Small intestine (tissue), 7 donors: Measurements from ENCODE around the gene ARHGEF4. TPM values are rescaled to one million over a fixed set of nuclear protein-coding genes. Genes with fewer than 3 reads are reported as not detected.

ENCODE experiments used
- DNase-seq, 2 donors: peaks; one replicate each; pipeline versions ENCODE4 v3.0.0 to v3.0.0-alpha.2; 2013
- FAIRE-seq: peaks from 2 replicates; lab custom pipeline; 2012; peaks lifted over from hg19 to GRCh38; lab: Jason Lieb, UNC
- H3K27ac ChIP-seq, 3 donors: one replicate each; pipeline ENCODE4 v1.5.1; 2013; ENCODE audit warnings: low read length in 2 of 3, mild to moderate bottlenecking in 2 of 3, control low read depth in 1 of 3, inconsistent platforms in 1 of 3, low read depth in 1 of 3, moderate library complexity in 1 of 3
- H3K27me3 ChIP-seq, 3 donors: one replicate each; pipeline ENCODE4 v1.6.1; 2013; ENCODE audit warnings: low read length in 3 of 3, inconsistent platforms in 1 of 3; ENCODE audit not compliant: control insufficient read depth in 3 of 3, insufficient read depth in 3 of 3
- H3K36me3 ChIP-seq, 3 donors: one replicate each; pipeline ENCODE4 v1.6.1; 2013; ENCODE audit warnings: low read length in 3 of 3, inconsistent platforms in 1 of 3, low read depth in 1 of 3, mild to moderate bottlenecking in 1 of 3, moderate library complexity in 1 of 3; ENCODE audit not compliant: control insufficient read depth in 3 of 3, insufficient read depth in 2 of 3
- H3K4me1 ChIP-seq, 3 donors: one replicate each; pipeline ENCODE4 v1.6.1; 2013; ENCODE audit warnings: low read length in 2 of 3, inconsistent platforms in 1 of 3, low read depth in 1 of 3, mild to moderate bottlenecking in 1 of 3, moderate library complexity in 1 of 3; ENCODE audit not compliant: control insufficient read depth in 3 of 3, insufficient read depth in 2 of 3
- H3K4me3 ChIP-seq, 3 donors: one replicate each; pipeline ENCODE4 v1.5.1; 2013; ENCODE audit warnings: low read length in 3 of 3, control low read depth in 1 of 3, inconsistent platforms in 1 of 3, low read depth in 1 of 3, mild to moderate bottlenecking in 1 of 3, moderate library complexity in 1 of 3
- H3K9me3 ChIP-seq, 2 donors: one replicate each; pipeline ENCODE4 v1.6.1; 2013; ENCODE audit warnings: low read depth in 1 of 2, low read length in 1 of 2; ENCODE audit not compliant: control insufficient read depth in 2 of 2, insufficient read depth in 1 of 2
- WGBS, 3 donors: extraction: QIAGEN DNeasy Blood & Tissue Kit; methylation state at CpG; one replicate each; pipeline ENCODE4 v1.1.7; 2013; 5-methylcytosine and 5-hydroxymethylcytosine counted together
- polyA plus RNA-seq, 4 donors: library from polyadenylated mRNA; stranded (reverse) in 3 of 4; unstranded in 1 of 4; fragments of 200-250 nt in 3 of 4; fragments of 120-200 nt in 1 of 4; gene quantifications; one replicate each; pipeline versions ENCODE4 v1.2.1 to v1.2.3, GENCODE V29; 2013
- donor health status: healthy with polysubstance abuse.
- donor health status: control.
- donor health status: control.
- donor health status: Bipolar disorder and iron deficiency.
- donor health status: healthy.

Gene ARHGEF4
- polyA plus RNA-seq, 4 donors = 0.22 to 2.8 (median 0.83) TPM; not detected in 1

DNA sequence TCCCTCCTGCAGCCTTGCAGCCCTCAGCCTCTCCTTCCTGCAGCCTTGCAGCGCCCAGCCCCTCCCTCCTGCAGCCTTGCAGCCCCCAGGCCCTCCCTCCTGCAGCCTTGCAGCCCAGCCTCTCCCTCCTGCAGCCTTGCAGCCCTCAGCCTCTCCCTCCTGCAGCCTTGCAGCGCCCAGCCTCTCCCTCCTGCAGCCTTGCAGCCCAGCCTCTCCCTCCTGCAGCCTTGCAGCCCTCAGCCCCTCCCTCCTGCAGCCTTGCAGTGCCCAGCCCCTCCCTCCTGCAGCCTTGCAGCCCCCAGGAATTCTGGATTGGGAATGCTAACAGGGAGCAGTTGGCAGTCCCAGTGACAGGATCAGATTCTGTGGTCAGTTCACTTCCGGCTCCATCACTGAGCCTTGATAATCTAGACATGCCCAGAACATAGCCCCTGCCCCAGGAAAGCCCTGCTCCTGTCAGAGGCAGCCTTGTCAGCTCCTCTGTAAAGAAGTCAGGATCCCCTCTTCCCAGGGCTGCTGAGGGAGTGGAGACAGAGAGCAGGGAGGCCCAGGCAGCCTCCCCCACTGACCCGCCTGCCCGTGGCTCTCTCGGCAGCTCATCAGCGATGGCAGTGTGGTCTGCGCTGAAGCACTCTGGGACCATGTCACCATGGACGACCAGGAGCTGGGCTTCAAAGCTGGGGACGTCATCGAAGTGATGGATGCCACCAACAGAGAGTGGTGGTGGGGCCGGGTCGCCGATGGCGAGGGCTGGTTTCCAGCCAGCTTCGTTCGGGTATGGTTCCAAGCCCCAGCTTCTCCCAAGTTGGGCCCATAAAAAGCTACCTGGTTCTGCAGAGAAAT, 201.8 kb downstream of the ARHGEF4 start:
- Histone ChIP-seq H3K27me3 (peaks cover 15 to 66% (median 19%) of the 10 kb centered on the region in 3 donors), H3K9me3 (no peaks in the 10 kb centered on the region), H3K36me3 (peaks cover 0 to 9% (median 0%) of the 10 kb centered on the region in 3 donors), H3K4me1 (no peaks in the 10 kb centered on the region), H3K4me3 (no peak overlapping the region), H3K27ac (no peak overlapping the region)
- DNase-seq = no peak
- 87 to 90% (median 90%) methylated on average over 17 of the region's 17 CpGs for WGBS, 3 donors
- no peak for FAIRE-seq

DNA sequence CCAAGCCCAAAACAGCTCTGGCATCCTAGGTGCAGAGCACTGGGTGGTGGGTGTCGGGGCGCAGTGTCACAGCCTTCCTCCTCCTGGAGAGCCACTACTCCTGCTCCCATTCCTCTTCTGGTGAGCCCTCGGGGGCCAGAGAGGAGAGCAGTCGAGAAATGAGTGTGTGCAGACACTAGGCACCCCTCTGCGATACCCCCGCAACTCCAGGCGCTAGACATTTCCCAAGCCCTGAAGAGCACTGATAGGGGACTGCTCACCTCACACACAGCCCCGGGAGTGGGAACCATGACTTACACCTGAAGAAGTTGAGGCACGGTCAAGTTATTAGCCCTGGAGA, 202.4 kb downstream of the ARHGEF4 start:
- Histone ChIP-seq H3K4me1 (no peaks in the 10 kb centered on the region), H3K4me3 (no peak overlapping the region), H3K27ac (no peak overlapping the region), H3K9me3 (no peaks in the 10 kb centered on the region), H3K36me3 (peaks cover 0 to 9% (median 0%) of the 10 kb centered on the region in 3 donors), H3K27me3 (peaks cover 15 to 60% (median 18%) of the 10 kb centered on the region in 3 donors)
- FAIRE-seq (no peak), DNase-seq (no peak)
- WGBS, 3 donors = 86 to 95% (median 94%) methylated on average over 9 of the region's 9 CpGs

DNA sequence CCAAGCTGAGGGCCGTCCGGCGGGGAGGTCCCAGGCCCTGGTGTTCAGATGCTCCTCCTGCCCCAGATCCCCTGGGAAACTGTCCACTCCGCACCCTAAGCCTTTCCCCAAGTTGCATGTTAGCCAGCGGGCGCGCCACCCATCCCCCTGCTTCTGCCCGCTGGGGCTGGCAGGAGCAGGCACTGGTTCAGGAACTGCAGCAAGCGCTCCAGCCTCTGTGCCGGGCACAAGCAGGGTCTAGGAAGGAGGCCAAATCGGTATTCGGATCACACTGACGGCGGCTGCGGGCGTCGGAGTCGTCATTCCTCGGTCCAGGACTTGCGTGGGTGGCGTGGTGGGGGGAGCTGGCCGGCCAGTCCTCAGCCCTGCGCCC, 202.8 kb downstream of the ARHGEF4 start:
- no peaks in the 10 kb centered on the region for H3K9me3 ChIP-seq
- no peak for FAIRE-seq

DNA sequence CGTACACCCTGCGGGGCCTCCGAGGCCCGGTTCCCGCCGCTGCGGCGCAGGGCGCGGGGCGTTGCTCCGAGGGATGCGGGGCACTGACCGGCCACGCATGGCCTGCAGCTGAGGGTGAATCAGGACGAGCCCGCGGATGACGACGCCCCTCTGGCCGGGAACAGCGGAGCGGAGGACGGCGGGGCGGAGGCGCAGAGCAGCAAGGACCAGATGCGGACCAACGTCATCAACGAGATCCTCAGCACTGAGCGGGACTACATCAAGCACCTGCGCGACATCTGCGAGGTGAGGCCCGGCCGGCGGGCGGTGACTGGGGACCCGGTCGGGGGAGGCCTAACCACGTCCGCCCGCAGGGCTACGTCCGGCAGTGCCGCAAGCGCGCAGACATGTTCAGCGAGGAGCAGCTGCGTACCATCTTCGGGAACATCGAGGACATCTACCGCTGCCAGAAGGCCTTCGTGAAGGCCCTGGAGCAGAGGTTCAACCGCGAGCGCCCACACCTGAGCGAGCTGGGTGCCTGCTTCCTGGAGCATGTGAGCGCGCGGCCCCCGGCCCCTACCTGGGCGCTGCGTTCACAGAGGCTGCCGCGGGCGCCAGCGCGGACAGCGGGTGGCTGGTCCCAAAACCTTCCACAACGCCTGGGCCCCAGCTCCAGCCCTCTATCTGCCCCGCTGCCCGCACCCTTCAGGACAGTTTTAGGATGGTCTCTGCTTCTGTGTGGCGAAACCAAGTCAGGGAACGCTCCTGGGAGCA, 203.4 kb downstream of the ARHGEF4 start:
- Histone ChIP-seq H3K36me3 (peaks cover 0 to 9% (median 0%) of the 10 kb centered on the region in 3 donors), H3K27me3 (peaks cover 13 to 55% (median 14%) of the 10 kb centered on the region in 3 donors), H3K4me3 (peak overlapping the region in 1 of 3 donors; percentile 14), H3K27ac (no peak overlapping the region), H3K4me1 (no peaks in the 10 kb centered on the region), H3K9me3 (no peaks in the 10 kb centered on the region)
- 15 to 36% (median 25%) methylated on average over 42 to 75 of the region's 75 CpGs for WGBS, 3 donors
- FAIRE-seq (no peak), DNase-seq (peak in 1 of 2 donors; percentile 38)

More for the DNA sequence above, 202.8 kb downstream of the ARHGEF4 start:
- Histone ChIP-seq H3K4me3 (peak overlapping the region in 1 of 3 donors; percentile 14), H3K27me3 (peaks cover 14 to 55% (median 15%) of the 10 kb centered on the region in 3 donors), H3K36me3 (peaks cover 0 to 9% (median 0%) of the 10 kb centered on the region in 3 donors), H3K27ac (no peak overlapping the region), H3K4me1 (no peaks in the 10 kb centered on the region)
- 61 to 70% (median 65%) methylated on average over 23 of the region's 23 CpGs for WGBS, 3 donors
- no peak for DNase-seq

DNA sequence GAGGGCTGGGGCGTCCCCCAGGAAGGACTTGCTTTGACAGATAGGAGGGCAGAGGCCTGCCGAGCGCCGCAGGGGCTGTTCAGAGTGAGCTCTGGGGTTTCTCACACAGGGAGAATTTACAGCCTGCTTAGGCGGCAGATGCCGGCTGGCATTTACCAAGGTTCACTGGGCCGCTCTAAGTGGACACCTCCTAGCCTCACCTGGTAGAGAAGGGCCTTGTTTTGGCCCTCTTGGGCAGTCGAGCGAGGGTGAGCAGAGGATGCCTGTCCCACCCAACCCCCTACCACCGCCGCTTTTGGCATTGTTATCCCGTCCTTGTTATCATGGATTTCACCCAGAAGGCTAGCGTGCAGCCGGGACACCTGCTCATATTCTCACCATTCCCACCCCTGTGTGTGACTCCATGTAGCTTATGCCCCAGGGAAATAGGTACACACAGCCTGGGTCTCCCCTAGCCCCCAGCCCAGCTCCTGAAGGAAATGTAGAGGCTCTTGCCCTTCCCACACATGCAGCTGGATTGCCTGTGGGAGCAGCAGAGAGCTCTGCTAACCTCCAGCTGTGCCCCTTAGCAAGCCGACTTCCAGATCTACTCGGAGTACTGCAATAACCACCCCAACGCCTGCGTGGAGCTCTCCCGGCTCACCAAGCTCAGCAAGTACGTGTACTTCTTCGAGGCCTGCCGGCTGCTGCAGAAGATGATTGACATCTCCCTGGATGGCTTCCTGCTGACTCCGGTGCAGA, 204.1 kb downstream of the ARHGEF4 start:
- FAIRE-seq = no peak
- DNase-seq = peak in 1 of 2 donors; percentile 17
- no peaks in the 10 kb centered on the region for H3K4me1 ChIP-seq
- peaks cover 6 to 49% (median 14%) of the 10 kb centered on the region in 3 donors for H3K27me3 ChIP-seq
- H3K9me3 ChIP-seq = no peaks in the 10 kb centered on the region
- peaks cover 0 to 9% (median 0%) of the 10 kb centered on the region in 3 donors for H3K36me3 ChIP-seq
- no peak overlapping the region for H3K27ac ChIP-seq
- WGBS, 3 donors = 55 to 63% (median 55%) methylated on average over 23 of the region's 23 CpGs
- H3K4me3 ChIP-seq = no peak overlapping the region

DNA sequence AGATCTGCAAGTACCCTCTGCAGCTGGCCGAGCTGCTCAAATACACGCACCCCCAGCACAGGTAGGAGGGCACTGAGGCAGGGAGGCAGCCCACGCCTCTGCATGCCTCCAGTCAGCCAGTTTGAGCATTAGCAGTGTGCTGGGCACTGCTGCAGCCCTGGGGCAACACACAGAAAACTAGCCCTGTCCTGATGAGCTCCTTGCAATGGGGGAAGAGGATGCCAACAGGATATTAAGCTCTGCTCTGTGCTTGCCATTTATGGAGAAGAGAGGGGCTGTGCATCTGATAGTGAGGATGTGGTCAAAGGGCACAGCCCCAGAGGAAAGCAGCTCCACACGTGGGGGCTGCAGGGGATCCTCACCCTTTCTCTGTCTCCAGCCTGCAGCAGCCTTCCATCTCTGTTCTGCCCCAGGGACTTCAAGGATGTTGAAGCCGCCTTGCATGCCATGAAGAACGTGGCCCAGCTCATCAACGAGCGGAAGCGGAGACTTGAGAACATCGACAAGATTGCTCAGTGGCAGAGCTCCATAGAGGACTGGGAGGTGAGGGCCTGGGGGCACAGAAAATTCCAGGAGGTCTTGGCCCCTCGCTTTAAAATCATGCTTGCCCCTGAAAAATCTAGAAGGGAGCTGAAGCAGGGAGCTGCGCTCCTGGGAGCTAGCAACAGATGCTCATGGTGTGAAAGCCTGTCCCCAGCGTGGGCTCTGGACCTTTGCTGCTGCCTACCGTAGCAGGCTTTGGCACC, 204.9 kb downstream of the ARHGEF4 start:
- peaks cover 0 to 16% (median 0%) of the 10 kb centered on the region in 3 donors for H3K36me3 ChIP-seq
- peaks cover 3 to 42% (median 9%) of the 10 kb centered on the region in 3 donors for H3K27me3 ChIP-seq
- no peak overlapping the region for H3K27ac ChIP-seq
- H3K4me1 ChIP-seq = no peaks in the 10 kb centered on the region
- no peak for DNase-seq
- WGBS, 3 donors = 86 to 90% (median 89%) methylated on average over 14 of the region's 14 CpGs
- H3K4me3 ChIP-seq = no peak overlapping the region
- no peak for FAIRE-seq
- H3K9me3 ChIP-seq = no peaks in the 10 kb centered on the region

DNA sequence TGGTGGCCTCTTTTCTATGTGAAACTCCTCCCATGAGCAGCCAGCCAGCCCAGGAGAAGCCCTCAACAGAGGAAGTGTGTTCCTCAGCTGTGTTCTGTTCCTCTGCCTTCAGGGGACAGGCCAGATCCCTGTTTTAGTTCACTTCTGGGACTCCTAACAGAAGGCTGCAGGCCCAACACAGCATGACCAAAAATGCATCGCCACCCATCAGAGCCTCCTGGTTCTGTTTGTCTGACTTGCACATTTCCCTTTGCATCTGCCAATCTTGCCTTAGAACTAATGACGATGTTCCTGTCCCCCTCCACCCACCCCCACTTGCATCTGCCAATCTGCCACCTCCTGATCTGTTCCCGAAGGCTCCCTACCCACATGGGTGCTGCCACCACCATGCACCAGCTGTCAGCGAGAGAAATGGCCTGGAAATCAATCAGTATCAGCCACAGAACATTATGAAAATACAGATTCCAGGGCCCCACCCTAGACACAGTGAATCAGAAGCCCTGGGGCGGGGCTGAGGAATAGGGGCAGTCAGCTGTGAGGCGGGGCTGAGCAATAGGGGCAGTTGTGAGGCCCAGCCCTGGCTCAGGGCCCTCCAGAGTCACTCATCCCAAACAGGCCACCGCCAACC, 205.5 kb downstream of the ARHGEF4 start:
- no peaks in the 10 kb centered on the region for H3K9me3 ChIP-seq
- WGBS, 3 donors = 84 to 86% (median 86%) methylated on average over 7 of the region's 7 CpGs
- no peak for FAIRE-seq
- peaks cover 0 to 23% (median 4%) of the 10 kb centered on the region in 3 donors for H3K36me3 ChIP-seq
- H3K27me3 ChIP-seq = peaks cover 3 to 35% (median 7%) of the 10 kb centered on the region in 3 donors
- no peak overlapping the region for H3K27ac ChIP-seq
- DNase-seq = no peak
- H3K4me3 ChIP-seq = no peak overlapping the region
- no peaks in the 10 kb centered on the region for H3K4me1 ChIP-seq
